GM12878 (cell line): ENCODE results near the gene HMMR. TPM values are rescaled to one million over a fixed set of nuclear protein-coding genes. Genes with fewer than 3 reads are reported as not detected.

Experiments
- BACH1 ChIP-seq: fragments of 450-650 bp; IDR thresholded peaks from 2 replicates; pipeline ENCODE4 v1.6.1; 2017; ENCODE audit warnings: mild to moderate bottlenecking, borderline replicate concordance
- CBFB ChIP-seq: IDR thresholded peaks from 2 replicates; pipeline ENCODE4 v1.6.1; 2016; ENCODE audit warnings: antibody characterized with exemption, low read depth
- FOXM1 ChIP-seq: IDR thresholded peaks from 2 replicates; pipeline ENCODE4 v1.6.1; 2012; ENCODE audit warnings: low read depth, mild to moderate bottlenecking, inconsistent platforms, low read length, moderate library complexity
- HCFC1 ChIP-seq: fragments of 150-350 bp; IDR thresholded peaks from 2 replicates; pipeline ENCODE4 v1.6.1; 2014; ENCODE audit warnings: low read length
- MEF2B ChIP-seq: fragments of 450-650 bp; IDR thresholded peaks from 2 replicates; pipeline ENCODE4 v1.6.1; 2018; ENCODE audit warnings: mild to moderate bottlenecking, moderate library complexity; ENCODE audit not compliant: partially characterized antibody, poor library complexity, severe bottlenecking
- MXI1 ChIP-seq: fragments of 150-350 bp; IDR thresholded peaks from 2 replicates; pipeline ENCODE4 v1.6.1; 2011; ENCODE audit warnings: low read depth, mild to moderate bottlenecking, inconsistent platforms, low read length, improper control_type of control experiment
- NFYA ChIP-seq: IDR thresholded peaks from 2 replicates; pipeline ENCODE4 v1.6.1; 2011; ENCODE audit warnings: low read depth, mild to moderate bottlenecking, low read length, improper control_type of control experiment, borderline replicate concordance
- NR2C1 ChIP-seq: fragments of 450-650 bp; IDR thresholded peaks from 2 replicates; pipeline ENCODE4 v1.6.1; 2017; ENCODE audit warnings: antibody characterized with exemption, mild to moderate bottlenecking, moderate library complexity
- NR2F1 ChIP-seq: fragments of 450-650 bp; conservative IDR thresholded peaks from 2 replicates; pipeline ENCODE4 v1.6.1; 2017; ENCODE audit warnings: mild to moderate bottlenecking
- POU2F2 ChIP-seq: IDR thresholded peaks from 3 replicates; pipeline ENCODE4 v1.6.1; 2011; ENCODE audit warnings: low read depth, mild to moderate bottlenecking, low read length, borderline replicate concordance
- SIN3A ChIP-seq: IDR thresholded peaks from 2 replicates; pipeline ENCODE4 v1.6.1; 2012; ENCODE audit warnings: low read depth, low read length, improper control_type of control experiment
- SIX5 ChIP-seq: IDR thresholded peaks from 2 replicates; pipeline ENCODE4 v1.6.1; 2011; ENCODE audit warnings: mild to moderate bottlenecking, low read depth, low read length, moderate library complexity; ENCODE audit not compliant: severe bottlenecking
- ZBED1 ChIP-seq: IDR thresholded peaks from 2 replicates; pipeline ENCODE4 v1.6.1; 2016; ENCODE audit warnings: borderline replicate concordance
- ZNF207 ChIP-seq: fragments of 450-650 bp; IDR thresholded peaks from 2 replicates; pipeline ENCODE4 v1.6.1; 2014; ENCODE audit warnings: antibody characterized with exemption, mild to moderate bottlenecking, borderline replicate concordance
- polyA plus RNA-seq, 11 experiments: library from polyadenylated mRNA; depleted of rRNA in 4 of 11; unstranded in 6 of 11; stranded (reverse) in 5 of 11; fragments of >200 nt; fragmentation: Nextera tagmentation in 4 of 11; fragmentation: Illumina TruSeq in 1 of 11; extraction: Ambion mirVana in 4 of 11; extraction: Trizol in 1 of 11; gene quantifications; 1 replicate in 1 of 11; 2 replicates in 10 of 11; pipeline versions ENCODE4 v1.2.1 to v1.2.3, GENCODE V29; 2011 to 2016; ENCODE audit warnings: inconsistent platforms in 2 of 11, missing spikeins in 2 of 11, low read depth in 1 of 11
- total RNA-seq, 4 experiments: library from RNA; depleted of rRNA in 3 of 4; stranded (reverse); fragments of >200 nt in 3 of 4; fragmentation: Illumina TruSeq in 1 of 4; extraction: Trizol in 1 of 4; gene quantifications; 2 replicates each; pipeline versions ENCODE4 v1.2.1 to v1.2.3, GENCODE V29; 2013 to 2021
- TF ChIP-seq, protein P1 (sequence below): IDR thresholded peaks from 2 replicates; pipeline ENCODE4 v1.6.1; 2012; ENCODE audit warnings: low read depth, low read length, improper control_type of control experiment
- TF ChIP-seq, protein P2 (sequence below): IDR thresholded peaks from 2 replicates; pipeline ENCODE4 v1.6.1; 2011; ENCODE audit warnings: mild to moderate bottlenecking, low read depth, low read length, moderate library complexity; ENCODE audit not compliant: insufficient replicate concordance
- TF ChIP-seq, protein P3 (sequence below): fragments of 450-650 bp; conservative IDR thresholded peaks from 2 replicates; pipeline ENCODE4 v1.6.1; 2017; ENCODE audit warnings: mild to moderate bottlenecking, moderate library complexity
- TF ChIP-seq, protein P4 (sequence below): IDR thresholded peaks from 2 replicates; pipeline ENCODE4 v1.6.1; 2012; ENCODE audit warnings: improper control_type of control experiment, low read depth, low read length; ENCODE audit not compliant: insufficient replicate concordance

The HMMR gene
- total and polyA plus RNA-seq, 10 of the 15 experiments (the other 5 are each of a cell fraction or from before 2014, with no cell fraction given) = 44.1 to 122 (median 64.2) TPM

DNA sequence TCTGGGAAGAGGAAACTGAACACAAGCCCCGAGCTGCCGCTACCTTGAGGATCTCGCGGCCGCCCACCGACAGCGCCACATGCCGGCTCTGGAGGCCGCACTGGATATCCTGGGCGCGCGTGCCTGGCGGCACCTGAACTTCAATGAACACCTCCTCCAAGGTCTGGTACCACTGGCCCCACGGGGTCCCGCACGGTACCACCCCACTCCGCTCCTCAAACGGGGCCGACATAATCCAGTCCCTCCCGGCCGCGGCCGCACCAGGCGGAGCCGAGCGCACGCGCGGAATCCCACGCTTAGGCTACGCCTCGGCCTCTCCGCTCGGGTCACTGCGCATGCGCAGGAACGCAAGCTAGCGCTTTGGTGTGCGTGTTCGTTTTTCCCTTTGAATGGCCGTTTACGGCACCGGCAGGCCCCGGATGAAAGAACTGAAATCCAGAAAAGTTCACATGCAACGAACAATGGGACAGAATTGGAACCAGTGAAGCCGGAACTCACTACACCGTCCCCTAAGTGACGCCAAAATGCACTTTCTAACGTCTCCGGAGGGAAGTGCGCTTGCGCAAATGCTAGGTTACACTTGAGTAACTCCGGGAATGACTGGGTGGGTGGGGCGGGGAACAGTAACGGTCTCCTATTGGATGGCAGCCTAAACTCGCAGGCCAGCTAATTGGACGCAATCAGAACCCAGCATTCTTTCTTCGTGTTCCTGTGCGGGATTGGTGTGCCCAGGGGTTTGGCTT lies 442 bp upstream of the HMMR start, which contains the start of gene NUDCD2 (continued):
- TF ChIP-seq, protein P1, sequence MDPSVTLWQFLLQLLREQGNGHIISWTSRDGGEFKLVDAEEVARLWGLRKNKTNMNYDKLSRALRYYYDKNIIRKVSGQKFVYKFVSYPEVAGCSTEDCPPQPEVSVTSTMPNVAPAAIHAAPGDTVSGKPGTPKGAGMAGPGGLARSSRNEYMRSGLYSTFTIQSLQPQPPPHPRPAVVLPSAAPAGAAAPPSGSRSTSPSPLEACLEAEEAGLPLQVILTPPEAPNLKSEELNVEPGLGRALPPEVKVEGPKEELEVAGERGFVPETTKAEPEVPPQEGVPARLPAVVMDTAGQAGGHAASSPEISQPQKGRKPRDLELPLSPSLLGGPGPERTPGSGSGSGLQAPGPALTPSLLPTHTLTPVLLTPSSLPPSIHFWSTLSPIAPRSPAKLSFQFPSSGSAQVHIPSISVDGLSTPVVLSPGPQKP = no peak
- TF ChIP-seq POU2F2 (peak; percentile 66; the same call in 1 of the 3 replicates), SIN3A (peak; percentile 59; the same call in 1 of the 2 replicates), NR2C1 (peak; percentile 60; the same call in 1 of the 2 replicates), NR2F1 (peak; percentile 45; the same call in 1 of the 2 replicates), MEF2B (no peak), ZBED1 (no peak), MXI1 (peak; percentile 88), NFYA (no peak), FOXM1 (no peak), HCFC1 (no peak), SIX5 (no peak), ZNF207 (peak; percentile 93; the same call in 1 of the 2 replicates), BACH1 (peak; percentile 86), CBFB (0 out of 2 replicates have a peak, but pooled peaks have one; percentile 57)
- TF ChIP-seq, protein P2, sequence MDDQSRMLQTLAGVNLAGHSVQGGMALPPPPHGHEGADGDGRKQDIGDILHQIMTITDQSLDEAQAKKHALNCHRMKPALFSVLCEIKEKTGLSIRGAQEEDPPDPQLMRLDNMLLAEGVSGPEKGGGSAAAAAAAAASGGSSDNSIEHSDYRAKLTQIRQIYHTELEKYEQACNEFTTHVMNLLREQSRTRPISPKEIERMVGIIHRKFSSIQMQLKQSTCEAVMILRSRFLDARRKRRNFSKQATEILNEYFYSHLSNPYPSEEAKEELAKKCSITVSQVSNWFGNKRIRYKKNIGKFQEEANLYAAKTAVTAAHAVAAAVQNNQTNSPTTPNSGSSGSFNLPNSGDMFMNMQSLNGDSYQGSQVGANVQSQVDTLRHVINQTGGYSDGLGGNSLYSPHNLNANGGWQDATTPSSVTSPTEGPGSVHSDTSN = no peak
- TF ChIP-seq, protein P3, sequence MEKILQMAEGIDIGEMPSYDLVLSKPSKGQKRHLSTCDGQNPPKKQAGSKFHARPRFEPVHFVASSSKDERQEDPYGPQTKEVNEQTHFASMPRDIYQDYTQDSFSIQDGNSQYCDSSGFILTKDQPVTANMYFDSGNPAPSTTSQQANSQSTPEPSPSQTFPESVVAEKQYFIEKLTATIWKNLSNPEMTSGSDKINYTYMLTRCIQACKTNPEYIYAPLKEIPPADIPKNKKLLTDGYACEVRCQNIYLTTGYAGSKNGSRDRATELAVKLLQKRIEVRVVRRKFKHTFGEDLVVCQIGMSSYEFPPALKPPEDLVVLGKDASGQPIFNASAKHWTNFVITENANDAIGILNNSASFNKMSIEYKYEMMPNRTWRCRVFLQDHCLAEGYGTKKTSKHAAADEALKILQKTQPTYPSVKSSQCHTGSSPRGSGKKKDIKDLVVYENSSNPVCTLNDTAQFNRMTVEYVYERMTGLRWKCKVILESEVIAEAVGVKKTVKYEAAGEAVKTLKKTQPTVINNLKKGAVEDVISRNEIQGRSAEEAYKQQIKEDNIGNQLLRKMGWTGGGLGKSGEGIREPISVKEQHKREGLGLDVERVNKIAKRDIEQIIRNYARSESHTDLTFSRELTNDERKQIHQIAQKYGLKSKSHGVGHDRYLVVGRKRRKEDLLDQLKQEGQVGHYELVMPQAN = peak; percentile 92
- TF ChIP-seq, protein P4, sequence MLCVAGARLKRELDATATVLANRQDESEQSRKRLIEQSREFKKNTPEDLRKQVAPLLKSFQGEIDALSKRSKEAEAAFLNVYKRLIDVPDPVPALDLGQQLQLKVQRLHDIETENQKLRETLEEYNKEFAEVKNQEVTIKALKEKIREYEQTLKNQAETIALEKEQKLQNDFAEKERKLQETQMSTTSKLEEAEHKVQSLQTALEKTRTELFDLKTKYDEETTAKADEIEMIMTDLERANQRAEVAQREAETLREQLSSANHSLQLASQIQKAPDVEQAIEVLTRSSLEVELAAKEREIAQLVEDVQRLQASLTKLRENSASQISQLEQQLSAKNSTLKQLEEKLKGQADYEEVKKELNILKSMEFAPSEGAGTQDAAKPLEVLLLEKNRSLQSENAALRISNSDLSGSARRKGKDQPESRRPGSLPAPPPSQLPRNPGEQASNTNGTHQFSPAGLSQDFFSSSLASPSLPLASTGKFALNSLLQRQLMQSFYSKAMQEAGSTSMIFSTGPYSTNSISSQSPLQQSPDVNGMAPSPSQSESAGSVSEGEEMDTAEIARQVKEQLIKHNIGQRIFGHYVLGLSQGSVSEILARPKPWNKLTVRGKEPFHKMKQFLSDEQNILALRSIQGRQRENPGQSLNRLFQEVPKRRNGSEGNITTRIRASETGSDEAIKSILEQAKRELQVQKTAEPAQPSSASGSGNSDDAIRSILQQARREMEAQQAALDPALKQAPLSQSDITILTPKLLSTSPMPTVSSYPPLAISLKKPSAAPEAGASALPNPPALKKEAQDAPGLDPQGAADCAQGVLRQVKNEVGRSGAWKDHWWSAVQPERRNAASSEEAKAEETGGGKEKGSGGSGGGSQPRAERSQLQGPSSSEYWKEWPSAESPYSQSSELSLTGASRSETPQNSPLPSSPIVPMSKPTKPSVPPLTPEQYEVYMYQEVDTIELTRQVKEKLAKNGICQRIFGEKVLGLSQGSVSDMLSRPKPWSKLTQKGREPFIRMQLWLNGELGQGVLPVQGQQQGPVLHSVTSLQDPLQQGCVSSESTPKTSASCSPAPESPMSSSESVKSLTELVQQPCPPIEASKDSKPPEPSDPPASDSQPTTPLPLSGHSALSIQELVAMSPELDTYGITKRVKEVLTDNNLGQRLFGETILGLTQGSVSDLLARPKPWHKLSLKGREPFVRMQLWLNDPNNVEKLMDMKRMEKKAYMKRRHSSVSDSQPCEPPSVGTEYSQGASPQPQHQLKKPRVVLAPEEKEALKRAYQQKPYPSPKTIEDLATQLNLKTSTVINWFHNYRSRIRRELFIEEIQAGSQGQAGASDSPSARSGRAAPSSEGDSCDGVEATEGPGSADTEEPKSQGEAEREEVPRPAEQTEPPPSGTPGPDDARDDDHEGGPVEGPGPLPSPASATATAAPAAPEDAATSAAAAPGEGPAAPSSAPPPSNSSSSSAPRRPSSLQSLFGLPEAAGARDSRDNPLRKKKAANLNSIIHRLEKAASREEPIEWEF = no peak
